NCI-H146 treated with DMSO at 0.1 percent for 48 hours (cell line): ENCODE results near the gene CORO2A.

Source experiments
- DNase-seq: peaks from one replicate; lab custom pipeline; 2025; ENCODE audit not compliant: unreplicated experiment; lab: John Stamatoyannopoulos, UW

The CORO2A gene

DNA sequence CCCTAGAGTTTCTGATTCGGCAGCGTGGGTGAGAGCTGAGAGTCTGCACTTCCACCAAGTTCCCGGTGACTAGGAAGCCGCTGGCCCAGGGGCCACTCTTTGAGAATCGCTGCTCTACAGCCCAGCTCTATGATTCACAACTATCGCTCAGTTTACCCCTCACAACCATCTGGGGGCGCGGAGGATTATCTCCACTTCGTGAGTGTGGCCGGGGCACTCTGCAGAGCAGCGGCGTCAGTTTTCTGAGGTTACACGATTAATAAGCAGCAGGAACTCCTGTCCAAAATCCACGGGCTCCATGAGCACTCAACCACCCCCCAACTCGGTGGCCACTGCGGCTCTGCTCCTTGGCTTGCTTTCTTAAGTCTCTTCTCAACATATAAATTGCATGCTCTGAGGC is 19.3 kb downstream of the CORO2A start:
- DNase-seq = no peak

DNA sequence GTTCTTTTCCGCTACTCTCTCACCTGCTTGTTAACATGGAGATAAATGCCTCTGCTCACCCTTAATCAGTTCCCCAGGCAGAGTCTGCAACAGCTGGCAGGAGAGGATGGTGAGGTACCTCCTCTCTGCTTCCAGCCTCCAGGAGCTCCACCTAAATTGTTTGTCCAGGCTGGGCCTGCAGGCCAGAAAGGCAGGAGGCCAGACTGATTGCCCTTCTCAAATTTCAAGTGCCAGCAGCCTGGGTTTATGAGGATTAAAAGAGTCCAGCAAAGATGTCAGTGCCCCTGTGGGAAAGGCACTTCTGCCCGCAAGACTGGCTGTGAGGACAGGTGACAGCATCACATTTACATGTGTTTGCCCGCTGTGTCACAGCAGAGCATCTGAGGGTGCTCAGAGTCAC is 19.8 kb downstream of the CORO2A start:
- DNase-seq = peak; percentile 88

DNA sequence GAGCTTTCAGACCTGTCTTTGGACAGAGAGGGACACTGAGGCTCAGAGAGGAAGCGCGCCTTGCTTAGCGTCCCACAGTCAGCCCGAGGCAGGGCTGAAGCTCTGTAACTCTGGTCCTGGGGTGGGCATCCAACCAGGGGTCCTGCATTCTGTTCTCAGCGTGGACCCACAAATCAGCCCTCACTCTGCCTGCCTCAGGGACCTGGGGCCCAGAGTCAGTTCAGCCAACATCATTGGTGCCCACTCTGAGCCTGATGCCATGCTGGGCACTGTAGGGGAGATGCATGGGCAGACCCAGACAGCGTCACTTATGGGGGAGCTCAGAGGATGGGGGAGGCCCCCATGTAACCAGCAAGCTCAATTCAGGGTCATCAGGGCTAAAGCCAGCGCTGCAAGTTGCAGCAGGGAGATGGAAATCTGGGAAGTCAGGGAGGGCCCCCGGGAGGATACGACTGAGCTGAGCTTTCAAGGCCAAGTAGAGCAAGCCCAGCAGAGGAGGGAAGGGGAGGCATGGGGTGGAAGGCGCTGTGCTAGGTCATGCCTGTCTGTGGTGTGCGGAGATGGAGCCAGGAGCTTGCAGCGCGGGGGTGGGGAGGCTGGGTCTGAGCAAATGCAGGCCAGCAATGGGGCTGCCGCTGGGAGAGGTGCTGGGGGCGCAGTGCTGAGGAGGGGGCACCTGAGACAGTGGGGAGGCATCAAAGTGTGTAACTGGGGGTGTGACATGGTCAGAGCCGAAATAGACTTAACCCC is 21.1 kb downstream of the CORO2A start:
- DNase-seq = no peak

DNA sequence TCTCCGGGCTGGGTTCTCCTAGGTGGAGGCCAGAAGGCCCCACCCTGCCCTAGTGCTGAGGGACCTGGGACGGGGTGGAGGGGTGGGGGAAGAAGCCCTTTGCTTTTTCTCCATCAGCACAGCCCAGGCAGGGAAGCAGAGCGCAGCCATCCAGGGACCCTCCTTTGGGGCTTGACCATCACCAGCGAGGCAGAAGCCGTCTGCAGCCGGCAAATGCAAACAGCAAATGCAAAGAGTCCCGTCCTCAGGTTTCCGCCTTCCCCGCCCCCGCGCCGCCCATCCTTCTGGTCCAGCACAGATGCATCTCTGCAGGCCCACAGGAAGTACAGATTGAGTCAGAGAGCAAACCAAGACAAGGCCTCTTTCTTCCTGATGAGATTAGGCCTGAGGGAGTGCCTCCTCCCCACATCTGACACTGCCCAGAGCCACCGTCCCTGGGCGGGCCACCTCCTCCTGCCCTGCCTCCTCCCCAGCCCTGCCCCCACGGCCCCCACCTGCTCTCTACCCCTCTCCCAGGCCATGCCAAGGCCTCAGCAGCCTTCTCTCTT is 23.4 kb downstream of the CORO2A start:
- no peak for DNase-seq

DNA sequence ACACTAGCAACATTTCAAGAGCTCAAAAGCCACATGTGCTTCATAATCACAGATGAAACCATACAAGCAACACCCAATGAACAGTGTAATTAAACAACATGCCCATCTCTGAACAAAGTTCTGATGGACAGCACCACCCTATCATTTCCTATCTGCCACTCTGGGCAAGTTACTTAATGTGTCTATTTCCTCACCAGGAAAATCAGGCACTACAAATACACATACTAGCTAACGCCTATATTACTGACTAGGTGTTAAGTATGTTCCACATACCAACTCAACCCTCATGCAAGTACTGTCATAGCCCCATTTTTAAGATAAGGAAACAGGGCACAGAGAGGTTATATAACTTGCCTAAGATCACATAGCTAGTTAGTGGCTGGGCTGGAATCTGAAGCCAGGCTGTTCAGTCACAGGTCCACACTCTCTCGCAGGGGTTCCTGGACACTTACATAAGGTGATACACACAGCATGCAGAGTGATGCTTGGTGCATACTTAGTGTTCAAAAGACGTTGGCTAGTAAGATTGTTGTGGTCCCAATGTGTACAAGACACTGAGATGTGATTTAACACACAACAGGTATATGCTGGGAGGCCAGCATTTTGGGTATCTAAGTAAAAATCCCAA is 24.2 kb downstream of the CORO2A start:
- DNase-seq = no peak

DNA sequence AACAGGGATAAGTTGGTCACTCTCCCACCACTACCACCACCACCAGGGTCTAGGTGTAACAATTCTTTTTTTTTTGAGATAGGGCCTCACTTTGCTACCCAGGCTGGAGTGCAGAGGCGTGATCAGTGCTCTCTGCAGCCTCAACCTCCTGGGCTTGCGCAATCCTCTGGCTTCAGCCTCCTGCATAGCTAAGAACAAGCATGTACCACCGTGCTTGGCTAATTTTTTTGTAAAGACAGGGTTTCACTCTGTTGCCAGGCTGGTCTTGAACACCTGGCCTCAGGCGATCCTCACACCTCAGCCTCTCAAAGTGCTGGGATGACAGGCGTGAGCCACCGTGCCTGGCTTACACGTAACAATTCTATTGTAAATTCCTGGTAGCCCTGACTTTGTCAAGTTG is 27.5 kb downstream of the CORO2A start:
- no peak for DNase-seq

DNA sequence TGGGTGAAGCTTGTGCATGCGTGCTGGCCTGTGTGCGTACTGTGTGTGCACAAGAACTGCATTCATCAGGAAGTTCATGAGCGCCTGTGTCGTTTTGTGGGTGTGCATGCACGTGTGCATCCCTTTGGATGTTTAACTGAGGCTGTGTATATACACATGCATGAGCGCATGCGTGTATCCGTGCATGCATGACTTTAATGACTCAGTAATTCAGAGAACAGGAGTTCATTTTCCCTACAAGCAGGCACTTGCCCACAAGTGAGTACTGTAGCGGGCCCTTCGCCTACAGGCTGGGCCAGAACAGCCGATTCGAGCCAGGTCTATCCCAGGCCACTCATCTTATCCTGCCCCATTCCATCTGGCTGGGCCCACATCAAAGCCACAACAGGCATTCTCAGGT is 29.8 kb downstream of the CORO2A start:
- DNase-seq = no peak

DNA sequence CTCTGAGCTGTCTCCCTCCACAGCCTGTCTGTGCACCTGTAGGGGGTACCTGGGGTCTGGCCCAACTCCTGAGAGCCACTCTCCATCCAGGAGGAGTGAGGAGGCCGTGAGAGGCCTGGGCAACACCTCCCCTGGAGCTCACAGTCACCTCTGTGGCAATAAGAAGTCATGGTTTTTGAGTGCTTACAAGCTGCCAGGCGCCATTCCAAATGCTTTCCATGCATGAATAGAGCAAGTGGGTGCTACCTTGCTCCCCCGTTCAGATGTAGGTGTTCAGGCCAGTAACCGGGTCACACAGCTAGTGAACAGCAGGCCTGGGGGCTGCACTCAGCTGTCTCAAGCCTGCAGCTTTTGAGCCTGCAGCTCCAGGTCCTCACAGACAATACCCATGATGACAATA is 30.6 kb downstream of the CORO2A start:
- no peak for DNase-seq

DNA sequence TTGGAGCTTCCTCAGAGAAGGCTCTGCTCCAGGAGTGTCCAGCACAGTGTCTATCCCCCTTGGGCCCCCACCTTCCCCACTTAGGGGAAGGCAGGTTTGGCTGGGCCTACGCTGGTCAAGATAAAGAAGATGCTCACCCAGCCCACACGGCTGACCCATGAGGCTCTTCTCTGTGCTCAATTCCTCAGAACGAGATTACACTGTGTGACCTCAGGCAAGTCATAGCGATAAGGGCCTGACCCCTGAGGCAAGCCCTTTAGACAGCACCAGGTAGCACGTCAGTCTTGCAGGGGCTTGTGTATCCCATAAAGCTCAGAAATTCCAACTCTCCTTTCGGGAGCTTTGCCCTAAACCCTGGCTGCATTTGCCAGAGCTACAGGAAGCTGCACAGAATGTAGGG is 32.6 kb downstream of the CORO2A start:
- DNase-seq = no peak

DNA sequence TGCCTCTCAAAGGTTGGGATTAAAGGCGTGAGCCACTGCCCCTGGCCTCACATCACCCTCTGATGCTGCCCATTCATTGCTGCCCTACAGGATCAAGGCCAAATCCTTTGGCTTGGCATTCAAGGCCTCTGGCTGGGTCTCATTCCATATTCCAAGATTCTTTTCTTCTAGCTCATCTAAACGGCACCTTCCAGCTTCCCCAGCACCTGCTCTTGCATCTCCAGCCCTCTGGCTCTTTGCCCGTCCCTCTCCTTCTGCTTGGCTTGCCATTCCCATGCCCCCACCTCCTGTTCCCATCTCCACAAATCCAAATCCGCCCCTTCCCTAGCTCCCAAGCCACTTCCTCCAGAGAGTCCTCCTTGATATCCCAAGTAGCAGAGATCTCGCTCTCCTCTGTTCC is 33.1 kb downstream of the CORO2A start:
- DNase-seq = no peak

DNA sequence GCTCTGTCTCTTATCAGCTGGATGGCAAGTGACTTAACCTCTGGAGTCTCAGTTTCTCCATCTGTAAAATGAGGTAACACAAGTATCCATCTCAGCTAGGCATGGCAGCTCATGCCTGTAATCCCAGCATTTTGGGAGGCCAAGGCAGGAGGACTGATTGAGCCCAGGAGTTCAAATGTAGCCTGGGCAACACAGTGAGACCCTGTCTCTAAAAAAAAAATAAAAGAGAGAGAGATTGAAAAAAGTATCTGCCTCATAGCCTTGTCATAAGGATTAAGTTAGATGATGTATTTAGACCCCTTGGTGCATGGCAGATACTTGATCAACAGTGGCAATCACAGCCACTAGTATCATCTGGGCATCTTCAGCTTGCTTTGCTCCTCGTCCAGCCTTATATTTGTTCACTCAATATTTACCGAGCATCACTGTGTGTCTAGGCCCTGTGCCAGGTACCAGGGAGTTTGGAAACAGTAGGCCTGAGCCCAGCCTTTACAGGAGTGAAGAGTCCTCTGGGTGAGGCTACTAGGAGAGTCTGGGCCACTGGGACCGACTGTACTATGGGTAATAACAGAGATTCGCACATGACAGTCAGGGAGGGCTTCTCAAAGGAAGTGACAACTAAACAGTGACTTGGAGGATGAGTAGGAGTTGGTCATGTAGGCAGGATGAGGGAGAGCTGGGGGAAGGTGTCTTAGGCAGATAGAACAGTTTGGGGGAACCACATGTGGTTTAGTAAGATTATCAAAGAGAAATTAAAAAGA is 34.2 kb downstream of the CORO2A start:
- no peak for DNase-seq

DNA sequence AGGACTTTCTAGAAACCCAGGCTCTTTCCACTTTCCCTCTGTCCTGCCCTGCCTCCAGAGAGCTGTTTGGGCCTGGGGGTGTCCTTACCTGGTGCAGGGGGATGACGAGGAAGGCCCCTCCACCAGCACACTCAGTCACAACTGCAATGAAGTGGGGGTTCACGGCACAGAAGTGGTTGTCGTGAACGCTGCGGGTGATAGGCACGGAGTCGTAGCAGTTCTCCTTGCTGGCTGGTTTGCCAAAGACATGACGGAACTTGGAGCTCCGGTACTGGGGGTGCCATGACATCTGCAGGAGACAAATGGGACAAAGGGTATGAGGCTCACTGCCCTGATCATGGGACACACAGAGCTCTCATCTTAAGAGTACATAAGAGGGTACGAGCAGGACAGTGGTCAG is 35.1 kb downstream of the CORO2A start:
- no peak for DNase-seq

DNA sequence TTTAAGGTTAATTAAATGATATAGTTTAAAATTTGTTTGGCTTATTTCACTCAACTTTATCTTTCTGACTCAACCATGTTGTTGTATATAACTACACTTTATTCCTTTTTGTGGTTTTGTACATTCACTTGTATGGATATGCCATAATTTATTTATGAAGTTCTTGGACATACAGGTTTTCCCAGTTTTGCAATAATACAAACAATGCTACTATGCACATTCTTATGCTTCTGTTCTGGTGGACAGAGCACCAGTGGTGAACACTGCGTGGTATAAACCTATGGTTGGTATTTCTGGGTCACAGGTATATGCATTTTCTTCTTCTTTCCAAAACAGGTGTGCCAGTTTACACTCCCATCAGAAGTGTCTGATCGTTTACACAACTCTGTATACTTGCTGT is 37.8 kb downstream of the CORO2A start:
- DNase-seq = no peak

DNA sequence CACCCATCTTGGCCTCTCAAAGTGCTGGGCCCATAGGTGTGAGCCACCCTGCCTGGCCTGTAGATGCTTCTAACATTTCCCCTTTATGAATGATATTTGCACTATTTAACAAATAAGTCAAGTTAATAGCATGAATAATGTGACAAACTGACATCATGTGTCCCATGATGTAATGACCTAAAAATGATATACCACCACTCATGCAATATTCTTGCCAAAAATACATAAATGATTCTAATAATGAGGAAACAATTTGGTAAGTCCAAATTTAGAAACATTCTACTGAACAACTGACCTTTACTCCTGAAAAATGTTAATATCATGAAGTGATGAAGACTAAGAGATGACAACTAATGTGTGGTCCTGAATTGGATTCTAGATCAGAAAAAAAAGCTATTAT is 39.9 kb downstream of the CORO2A start:
- no peak for DNase-seq

DNA sequence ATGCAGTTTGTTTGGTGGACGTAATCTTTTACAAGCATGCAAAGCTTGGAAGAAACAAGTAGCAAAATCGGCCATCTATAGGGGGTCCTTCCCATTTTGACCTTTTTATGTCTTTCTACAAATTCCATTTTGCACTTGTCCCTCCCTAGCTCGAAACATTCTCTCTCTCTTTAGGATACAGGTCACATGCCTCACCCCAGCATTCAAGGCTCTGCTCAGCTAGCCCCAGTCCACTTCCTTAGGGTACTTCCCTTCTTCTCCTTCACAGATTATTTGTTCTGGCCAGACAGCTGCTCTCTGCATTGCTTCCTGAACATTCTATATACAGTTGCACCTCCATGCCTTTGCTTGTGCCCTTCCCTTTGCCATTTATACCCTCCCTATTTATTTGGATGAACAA is 41.7 kb downstream of the CORO2A start:
- no peak for DNase-seq

DNA sequence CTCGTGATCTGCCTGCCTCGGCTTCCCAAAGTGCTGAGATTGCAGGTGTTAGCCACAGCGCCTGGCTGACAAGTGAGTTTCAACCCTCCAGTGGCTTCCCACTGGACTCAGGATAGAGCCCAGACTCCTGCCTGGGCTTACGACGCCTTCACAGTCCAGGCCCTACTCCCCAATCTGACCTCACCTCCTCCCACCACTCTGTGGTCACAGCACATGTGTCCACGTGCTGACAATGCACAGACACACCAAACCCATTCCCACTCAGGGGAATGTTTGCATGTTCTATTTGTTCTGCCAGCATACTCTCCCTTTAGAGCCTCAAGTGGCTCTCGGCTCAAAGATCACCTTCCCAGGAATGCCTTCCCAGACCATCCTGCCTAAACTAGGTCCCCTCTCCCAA is 42.3 kb downstream of the CORO2A start:
- DNase-seq = no peak

DNA sequence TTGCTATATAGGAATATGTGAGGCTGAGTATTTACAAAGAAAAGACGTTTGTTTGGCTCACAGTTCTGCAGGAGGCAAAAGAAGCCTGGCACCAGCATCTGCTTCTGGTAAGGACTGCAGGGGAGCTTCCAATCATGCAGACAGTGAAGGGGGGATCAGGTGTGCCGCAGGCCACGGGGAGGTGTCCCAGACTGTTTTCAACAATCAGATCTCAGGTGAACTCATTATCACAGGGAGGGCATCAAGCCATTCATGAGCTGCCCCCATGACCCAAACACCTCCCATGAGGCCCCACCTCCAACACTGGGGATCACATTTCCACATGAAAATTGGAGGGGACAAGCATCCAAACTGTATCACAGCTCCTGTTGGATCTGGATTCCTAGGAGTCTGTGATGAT is 43.0 kb downstream of the CORO2A start:
- DNase-seq = no peak

DNA sequence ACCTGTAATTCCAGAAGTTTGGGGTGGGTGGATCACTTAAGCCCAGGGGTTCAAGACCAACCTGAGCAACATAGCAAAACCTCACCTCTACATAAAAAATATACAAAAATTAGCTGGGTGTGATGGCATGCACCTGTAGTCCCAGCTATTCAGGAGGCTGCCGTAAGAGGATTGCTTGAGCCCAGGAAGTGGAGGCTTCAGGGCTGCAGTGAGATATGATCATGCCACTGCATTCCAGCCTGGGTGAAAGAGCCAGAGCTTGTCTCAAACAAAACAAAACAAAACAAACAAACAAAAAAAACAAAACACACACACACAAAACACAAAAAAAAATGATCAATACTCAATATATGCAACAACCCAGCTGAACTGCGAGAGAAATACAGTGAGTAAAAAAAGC is 44.0 kb downstream of the CORO2A start:
- DNase-seq = no peak

DNA sequence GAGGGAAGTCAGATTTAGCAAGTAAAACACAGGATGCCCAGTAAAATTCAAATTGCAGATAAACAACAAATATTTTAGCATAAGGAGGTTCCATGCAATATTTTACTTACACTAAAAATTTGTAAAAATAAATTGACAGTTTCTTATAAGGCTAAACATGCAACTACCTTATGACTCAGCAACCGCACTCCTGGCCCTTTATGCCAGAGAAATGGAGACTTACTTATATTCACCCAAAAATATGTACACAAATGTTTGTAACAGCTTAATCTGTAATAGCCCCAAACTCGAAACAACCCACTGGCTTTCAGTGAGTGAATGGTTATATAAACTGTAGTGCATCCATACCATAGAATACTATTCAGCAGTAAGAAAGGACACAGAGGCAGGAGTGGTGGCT is 44.9 kb downstream of the CORO2A start:
- DNase-seq = no peak

DNA sequence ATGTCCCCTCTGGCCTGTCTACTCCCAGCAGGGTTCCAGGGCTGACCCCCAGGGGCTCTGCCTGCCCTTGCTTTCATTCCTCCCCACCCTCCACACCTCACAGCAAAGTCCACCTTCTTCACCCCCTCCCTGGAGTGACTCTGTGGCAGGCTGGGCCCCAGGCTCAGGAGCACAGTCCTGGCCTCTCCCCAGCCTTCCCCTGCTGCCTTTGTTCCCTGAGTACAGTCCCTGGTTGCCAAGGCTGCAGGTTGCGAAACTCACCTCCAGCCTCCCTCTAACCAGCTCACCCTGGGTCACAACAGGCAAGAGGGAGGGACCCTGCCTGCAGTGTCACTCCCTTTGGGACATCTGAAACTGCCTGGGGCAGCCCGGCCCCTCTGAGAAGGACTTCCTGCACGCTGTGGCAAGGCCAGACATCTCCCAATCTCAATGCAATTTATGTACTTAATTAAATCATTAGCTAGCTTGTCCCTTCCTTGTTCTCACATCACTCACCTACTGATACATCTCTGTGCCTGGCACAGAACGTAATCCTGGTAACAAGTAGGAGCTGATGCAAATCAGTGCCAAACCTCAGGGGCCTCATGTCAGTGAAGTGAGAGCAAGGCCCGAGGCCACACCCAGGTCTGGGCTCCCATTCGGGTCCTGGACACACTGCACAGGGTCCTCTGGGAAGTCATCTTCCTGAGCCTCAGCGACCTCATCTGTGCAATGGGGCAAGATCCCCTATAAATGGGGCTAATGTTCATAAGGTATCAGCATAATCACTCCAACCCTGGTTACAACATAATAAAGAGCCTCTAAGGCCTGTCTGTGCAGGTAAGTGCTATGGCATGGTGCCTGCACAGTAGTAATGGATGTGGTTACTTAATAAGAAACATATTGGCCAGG is 46.1 kb downstream of the CORO2A start:
- no peak for DNase-seq

DNA sequence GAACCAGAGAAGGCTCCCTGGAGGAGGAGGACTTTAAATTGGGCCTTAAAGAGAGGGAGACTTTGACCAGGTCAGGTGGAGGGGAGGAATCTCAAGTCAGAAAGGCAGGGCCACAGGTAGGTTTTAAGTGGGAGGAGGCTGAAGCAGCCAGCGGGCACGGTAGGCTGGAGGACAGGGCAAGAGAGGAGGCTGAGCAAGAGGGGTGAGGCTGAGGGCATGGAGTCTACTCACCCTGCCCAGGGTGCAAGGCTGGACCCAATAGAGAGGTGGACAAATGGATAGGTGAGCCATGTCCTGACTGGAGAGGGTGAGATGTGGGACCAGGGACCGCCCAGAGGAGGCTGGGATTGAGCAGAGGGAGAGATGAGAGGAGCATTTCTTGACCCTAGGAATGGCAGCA is 47.8 kb downstream of the CORO2A start:
- DNase-seq = no peak
